GM18498 (cell line): ENCODE measurements around the gene CD46.

ENCODE experiments used
- ATAC-seq: cut with Tn5 transposase; IDR thresholded peaks from one replicate; pipeline ENCODE4 v1.9.1; 2021; ENCODE audit warnings: mild to moderate bottlenecking, moderate library complexity; ENCODE audit not compliant: unreplicated experiment

CD46 gene

DNA sequence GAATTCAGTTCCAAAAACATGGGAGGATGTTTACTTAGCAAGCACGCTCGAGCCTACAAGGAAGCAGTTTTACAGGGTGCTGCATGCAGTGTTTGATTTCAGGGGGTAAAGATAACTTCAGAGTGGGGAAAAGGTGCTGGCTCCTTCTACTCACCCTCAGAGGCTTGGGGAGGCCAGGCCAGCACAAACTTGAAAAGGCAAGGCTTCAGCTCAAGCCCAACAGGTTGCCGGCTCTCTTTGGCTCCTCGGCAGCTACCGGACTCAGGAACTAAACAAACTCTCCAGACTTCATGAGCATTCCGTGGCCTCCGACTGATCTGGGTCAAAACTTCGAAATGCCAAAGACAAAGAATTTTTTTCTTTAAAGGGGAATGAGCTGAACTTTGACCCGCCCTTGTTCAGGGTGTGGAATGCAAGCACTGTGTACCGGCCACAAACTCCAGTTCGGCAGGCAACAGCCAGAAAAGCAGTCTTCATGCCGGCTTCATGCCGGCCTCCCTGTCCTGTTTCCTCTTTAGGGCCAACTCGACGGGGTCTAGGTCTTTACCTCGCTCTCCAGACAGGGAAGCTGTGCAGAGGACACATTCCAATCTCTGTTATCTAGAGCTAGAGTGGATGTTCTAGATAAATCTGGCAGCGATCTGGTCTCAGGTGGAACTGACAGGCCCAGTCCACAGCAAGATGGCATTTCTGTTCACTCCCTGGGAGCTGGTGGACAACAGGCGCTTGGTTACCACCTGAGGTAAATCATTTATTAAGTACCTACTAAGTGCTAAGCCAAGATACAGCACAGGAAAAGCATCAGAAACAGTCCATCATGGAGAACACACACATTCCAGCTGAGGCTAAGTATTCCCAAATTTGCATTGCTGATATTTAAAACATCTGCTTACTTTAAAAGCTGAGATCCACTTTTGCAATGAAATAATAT is 75.0 kb downstream of the CD46 start:
- ATAC-seq = no peak

DNA sequence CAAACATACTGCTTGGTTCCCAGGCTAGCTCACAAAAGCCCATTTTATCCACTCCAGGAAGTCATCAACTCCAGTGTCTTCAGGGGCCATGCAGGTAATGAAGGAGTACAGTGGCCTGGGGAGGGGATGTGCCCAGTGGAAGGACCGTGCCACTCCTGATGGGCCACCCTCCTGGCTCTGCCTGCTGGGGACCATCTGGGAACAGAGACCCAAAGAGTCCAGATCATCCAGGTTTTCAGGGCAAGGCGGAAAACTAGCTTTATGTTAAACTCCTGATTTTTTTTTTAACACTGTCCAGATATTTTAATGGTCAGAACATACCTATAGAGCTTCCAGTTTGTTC is 75.6 kb downstream of the CD46 start:
- ATAC-seq = no peak

DNA sequence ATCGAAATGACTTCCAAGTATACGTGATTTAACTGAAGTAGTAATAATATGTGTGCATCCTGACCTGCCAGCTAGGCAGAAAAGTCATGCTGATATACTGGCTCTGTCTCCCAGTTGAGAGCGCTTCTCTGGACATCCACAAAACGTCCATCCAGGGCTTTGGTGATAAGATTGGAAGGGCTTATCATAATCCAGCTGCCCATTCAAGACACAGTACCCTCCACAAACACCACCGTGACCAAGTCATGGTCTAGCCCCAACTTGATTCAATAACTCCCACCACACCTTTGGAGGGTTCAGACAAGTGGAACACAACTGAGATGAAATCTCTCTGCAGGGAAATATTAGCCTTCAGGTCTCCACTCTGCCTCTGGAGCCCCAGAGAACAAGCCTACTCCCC is 76.2 kb downstream of the CD46 start:
- ATAC-seq = no peak

DNA sequence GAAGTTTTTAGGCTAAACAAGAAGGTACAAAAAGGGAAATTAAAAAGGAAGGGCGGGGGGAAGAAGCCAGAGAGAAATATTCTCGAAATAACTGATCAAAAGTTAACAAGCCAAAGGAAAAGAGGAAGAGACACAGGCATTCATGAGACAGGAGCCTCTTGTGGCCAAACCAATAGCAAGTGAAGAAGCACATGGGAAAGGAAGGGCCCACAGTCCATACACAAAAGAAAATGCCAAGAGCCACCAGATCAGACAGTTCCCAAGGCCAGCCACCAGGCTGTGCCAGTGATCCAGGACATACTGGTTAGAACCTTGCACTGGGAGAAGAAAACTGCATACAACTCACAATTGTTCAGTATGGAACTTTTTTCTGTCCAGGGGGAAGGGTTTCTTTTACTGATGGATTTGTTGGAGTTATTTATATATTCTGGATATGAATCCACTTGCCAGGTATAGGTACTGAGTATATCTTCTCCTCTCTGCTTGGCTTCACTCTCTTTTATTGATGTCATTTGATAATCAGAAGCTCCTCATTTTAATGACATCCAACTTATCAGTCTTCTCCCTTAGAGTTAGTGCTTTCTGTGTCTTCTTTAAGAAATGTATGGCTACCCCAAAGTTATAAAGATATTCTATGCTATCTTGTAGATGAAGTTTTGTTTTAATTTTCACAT is 76.8 kb downstream of the CD46 start:
- peak; percentile 31 for ATAC-seq

DNA sequence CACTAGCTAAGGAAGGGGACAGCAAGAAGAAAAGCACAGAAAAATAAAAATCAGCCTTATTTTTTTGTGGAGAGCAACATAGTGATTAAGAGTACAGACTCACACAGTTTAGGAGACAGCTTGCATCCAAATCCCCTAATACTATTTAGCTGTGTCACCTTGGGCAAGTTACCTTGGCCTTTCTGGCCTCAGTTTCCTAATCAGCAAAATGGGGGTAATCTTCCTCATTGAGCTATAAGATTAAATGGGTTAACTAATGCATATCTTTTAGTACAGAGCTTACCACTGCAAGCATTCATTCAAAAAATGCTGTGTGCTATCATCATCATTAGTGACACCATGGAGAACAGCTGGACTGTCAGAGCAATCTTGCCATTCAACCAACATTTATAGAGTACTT is 77.7 kb downstream of the CD46 start:
- ATAC-seq = no peak

DNA sequence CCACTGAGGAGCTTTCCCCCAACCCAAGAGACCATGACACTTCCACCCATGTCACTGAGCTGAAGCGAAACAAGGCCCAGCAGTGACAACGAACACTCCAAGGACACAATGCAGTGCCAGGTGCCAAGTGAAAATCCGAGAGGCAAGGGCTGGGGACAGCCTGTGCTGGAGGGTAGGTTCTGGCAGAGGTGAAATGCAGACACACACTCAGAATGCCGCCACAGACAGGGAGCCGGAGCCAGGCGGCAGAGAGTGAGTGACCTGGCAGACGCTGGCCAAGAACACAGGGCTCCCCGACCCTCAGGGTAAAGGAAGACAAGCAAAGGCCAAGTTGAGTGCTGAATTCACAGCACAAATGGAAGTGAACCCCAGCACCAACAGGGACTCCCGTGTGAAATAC is 78.9 kb downstream of the CD46 start:
- ATAC-seq = no peak

DNA sequence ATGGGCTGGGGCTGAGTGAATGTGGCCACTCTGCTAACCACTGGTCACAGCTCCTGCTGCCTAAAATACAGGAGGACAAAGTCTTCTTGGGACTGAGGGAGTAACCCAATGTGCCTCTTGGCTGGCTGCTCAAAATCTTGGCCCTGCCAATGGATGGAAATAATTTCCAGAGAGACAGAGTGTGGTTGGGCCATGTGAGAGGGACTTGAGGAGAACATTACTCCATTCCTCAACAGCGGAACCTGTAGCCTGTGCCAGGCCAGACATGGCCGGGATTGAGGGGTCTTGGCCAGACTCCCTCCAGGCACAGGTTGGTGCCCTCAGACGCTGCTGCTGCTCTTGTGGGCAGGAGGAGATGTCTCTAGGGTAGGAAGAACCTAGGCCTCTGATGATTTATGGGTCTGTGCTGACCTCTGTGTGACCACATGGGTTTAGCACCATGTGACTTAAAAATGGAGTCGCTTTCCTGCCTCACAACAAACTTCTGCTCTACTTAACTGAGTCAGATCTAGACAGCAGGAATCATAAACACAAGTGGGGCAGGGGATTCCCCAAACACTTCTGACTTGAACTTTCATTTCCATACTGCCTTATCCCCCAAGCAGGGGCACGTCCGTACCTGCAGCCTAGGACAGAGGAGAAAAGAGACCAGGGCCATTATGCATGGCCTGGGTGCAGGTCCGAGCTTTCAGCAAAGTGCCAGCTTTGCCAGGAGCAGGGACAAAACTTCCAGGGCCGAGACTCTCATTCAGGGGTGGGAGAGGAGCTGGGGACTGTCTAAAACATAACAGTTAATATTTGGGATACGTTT is 79.9 kb downstream of the CD46 start:
- peak; percentile 81 for ATAC-seq

DNA sequence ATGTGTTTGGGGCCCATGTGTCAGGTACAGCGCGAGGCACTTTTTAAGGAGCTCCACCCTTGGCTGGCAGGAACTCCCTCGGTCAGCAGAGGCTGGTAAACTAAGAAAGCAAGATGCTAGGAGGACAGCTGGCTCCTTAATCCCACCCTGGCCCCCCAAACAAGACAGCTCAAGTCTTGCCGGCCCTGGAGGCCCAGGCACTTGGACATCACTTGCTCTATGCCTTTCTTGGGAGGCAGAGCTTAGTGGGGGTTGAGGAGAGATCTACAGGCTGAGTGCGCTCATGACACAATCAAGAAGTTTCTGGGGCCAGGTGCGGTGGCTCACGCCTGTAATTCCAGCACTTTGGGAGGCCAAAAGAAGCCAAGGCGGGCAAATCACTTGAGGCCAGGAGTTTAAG is 80.9 kb downstream of the CD46 start:
- no peak for ATAC-seq

DNA sequence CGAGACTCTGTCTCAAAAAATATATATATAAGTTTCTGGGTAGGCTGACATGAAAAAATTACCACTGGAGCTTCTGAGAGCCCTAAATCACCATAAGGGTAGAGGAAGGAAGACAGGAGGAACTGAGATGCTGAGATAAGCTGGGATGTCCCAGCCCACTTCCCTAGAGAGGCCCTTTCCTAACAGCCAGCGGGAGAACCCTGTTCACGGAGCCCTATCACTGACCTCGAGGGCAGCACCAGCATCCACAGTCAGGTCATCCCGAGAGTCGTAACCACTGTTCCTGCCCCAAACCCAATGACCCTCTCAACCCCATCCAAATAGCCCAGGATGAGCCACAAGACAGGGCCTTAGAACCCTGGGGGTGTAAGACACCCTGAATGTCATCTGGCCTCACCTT is 81.5 kb downstream of the CD46 start:
- no peak for ATAC-seq

DNA sequence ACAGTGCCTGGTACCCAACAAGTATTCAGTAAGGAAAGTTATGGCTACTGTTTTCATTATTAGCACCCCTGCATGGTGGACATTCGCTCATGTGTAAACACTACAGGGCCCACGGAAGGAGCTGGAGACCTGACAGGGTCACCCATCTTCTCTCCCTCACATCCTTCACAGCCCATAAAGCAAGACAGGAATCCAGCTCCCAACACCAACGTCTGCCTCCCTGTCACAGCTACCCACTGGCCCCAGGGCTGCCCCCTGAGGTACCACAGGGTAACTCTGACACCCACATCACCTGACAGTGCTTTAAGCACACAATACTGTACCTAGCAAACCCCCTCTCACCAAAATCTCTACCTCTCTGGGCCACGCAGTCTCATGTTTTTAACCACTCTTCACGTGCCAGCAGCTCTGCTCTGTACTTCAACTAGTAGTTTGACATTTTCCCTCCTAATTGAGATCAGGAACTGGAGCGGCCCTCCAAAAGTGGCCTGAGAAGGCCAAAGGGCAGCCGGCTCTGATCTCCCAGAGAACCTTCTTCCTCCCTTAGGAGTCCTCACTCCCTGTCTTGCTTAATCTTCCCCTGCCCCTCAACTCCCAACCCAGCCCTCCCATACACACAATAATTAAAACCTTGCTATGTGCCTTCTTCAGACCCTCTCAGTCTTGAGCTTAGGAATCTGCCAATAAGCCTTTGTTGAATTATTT is 82.3 kb downstream of the CD46 start:
- no peak for ATAC-seq

DNA sequence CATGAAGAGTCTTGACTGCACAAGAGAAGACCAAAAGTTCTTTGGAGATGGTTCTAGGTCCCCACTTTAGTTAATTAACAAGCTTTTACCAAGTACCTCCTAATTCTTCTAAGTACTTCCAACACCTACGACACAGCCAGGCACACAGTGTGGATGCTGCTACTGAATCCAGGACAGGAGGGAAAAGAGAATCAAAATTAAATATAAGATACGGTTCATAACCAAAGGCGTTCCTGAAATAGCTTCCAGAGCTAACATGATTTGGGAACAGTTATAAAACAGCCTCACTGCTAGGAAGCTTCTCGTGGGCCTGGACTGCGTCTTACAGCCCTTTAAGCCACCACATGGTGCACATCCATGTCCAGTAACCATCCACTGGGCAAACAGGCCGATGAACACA is 84.1 kb downstream of the CD46 start:
- ATAC-seq = no peak

DNA sequence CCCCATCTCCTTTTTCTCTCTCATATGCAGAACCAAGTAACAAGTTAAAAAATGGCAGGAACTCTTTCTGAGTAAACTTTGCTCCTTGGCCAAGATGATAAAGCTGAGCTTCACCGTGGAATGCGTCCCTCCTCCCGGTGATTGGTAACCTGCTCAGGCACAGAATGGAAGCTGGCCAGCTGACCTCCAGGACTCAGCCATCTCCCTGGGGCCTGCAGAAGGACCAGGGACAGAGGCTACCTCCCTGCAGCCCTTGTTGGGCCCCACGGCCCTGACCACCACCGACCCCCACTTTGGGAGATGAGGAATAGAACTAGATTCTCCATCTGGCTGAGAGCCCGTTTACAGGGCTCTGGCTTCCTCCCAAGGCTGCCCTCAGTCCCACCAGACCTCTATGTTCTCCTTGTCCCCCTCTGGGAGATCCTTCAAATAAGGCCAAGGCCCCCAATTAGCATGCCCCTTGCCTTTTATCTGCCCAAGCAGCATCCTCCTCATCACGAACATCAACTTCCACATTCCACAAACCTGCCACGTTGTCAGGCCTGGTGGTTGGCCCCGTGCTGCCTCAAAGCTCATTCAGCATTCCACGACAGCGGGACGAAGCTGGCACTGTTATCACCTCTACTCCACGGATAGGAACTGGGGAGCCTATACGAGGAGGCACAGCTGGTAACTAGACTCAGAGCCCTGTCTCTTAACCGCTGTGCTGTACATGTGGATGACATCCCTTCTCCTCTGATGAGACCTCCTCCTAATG is 84.9 kb downstream of the CD46 start:
- no peak for ATAC-seq

DNA sequence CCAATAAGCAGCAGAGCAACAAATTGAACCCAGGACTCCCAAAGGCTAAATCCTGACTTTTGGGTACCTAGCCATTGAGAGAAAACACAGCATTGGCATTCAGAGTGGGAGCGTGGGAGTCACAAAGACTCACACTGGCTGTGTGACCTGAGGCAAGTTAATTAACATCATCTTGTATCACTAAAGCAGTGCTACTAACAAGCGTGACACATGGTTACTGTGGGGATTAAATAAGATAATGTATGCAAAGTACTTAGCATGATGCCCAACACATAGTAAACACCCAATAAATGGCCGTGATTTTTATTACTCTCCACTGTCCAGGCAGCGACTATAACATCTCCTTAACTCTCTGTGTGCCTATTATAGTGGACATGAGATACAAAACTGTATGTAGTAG is 85.8 kb downstream of the CD46 start:
- no peak for ATAC-seq

DNA sequence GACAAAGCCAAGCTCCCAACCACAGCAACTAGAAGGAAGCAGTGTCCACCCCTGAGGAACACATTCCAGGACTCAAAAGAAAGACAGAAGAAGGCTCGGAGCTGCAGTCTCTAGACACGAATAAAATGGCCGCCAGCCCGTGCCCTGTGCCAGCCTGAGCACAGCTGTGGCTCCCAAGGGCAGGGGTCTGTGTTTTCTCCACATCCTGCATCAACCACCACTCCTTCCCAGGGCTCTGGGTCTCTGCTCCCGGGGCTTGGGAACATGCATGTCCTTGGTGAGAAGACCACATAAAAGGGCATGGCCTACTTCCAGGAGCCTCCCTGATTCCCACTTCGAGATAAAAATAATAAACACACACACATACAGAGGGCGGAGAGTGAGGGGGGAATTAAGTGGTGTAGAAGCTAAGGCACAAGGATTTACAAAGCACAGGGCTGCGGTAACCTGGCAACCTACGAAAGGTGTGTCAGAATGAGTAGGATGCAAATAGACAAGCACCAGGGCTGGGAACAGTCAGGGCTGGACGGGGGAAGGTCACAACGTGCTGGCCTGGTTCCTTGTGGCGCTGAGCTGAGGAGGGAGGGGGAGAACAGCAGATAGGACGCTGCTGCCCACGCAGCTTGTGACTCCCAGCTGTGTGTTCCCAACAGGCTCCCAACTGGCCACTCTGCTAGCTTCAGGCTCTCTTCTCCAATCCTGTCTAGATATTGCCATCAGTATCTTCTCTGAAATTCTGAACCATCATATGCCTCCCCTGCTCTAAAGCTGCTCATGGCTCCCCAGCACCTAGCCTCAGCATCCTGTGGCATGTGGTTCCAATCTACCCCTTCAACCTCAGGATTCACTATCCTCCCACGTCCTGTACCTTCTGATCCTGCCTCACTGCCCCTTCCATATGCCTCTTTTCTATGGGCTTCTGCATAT is 86.6 kb downstream of the CD46 start:
- ATAC-seq = no peak

DNA sequence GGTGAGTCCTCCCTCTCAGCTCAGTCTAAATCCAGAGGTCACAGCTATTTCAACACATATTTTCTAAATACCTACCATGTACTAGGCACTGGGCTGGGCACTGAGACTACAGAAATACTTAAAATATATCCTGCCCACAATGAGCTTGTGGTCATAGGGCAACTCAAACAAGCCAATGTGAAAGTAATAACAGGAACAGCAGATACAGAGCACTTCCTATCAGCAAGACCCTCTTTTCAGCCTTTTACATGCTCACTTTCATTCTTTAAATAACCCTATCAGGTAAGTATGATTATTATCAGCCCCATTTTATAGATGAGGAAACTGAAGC is 87.2 kb downstream of the CD46 start:
- ATAC-seq = no peak

DNA sequence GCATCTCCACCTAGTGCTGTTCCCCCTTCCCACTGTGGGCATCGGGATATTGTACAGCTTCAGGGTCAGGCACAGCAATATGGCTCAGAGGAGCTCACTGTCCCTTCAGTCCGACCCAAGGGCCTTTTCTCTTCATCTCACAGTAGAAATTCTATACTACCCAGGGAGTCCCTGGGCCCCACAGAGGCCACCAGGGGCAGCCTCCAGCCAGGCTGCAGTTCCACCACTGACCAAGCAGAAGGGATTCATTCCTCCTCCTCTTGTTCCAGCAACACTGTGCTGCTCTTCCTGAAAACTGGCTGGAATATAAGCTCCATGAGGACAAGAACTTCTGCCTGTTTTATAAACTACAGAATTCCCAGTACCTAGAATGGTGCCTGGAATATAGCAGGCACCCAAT is 88.5 kb downstream of the CD46 start:
- ATAC-seq = no peak

DNA sequence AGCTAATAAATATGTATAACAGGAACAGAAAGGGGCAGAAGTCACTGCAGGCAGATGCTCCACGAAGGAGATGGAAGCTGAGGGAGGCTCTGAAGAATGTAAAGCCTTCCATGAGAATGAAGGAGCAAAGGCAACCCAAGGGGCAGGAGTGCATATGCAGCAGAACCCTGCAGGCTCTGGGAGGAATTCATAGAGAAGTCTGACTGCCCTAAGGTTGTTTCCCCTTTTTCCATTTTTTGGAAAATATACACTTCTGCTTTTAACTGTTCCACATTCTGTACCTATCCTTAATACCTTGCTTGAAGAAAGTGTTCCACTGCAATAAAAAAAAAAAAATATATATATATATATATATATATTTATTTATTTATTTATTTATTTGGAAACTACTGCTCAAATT is 89.4 kb downstream of the CD46 start:
- ATAC-seq = no peak

DNA sequence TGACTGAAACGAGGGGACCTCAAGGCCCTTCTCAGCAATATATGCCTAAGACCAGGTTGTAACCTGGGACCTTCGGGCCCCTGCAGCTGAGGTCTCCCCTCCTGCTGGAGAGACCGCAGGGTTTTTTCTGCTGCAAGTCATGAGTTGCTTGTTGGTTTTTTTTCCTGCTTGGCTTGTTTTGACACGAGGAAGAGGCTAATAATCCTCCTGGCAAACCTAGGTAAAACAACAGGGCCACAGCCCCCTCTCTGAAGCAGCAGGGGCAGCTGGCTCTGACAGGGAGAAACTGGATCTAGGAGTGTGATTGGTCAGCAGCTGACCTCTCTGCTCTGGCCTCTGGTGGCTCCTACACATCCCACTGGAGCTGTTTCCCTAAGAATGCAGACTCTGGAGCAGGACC is 90.0 kb downstream of the CD46 start:
- ATAC-seq = no peak

DNA sequence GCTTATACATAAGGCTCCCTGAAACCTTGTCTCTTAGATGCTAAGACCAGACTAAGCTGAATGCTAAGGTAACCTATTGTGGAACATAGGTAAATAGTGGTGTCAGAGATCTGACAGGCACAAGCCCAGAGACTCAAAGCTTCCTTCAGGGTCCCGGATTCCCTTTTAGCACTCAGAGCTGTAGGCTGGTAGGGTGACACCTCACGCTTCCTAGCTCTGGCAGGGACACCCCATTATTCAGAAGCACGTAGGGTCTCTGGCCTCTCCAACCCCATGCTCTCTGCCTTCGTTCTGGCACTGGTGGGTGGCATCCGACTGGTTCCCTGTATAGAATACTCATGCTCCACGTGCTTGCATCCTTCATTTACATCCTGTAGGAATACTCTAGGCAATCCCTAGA is 90.7 kb downstream of the CD46 start:
- ATAC-seq = no peak
